ENCODE results near the gene ZNF446.

DNA sequence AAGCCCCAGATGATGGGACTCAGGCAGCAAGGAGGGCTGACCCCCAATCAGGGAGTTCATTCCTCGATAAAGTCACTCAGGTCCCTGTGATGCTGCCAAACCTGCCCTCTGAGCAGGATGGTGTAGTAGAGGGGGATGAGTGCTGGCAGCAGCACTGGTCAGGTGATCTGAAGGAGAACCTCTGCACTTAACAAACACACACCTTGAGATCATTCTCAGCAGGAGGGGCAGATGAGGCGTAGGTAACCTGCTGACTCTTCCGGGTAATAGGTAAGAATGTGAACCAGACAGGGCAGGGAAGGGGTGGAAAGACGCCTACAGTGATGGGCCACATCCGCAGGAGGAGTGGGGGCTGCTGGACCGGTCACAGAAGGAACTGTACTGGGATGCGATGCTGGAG lies 3.2 kb downstream of the ZNF446 start:
- TF ChIP-seq CTCF (IDR thresholded peaks at IDR 0.05 in 2 of 3, conservative IDR thresholded peaks at IDR 0.05 in 1 of 3; ENCODE audit: insufficient read depth in 2 of 3, low read depth in 1 of 3, low read length in 3 of 3), result no peak
- TF ChIP-seq POLR2A (conservative IDR thresholded peaks at IDR 0.05), result no peak
- no peak for TF ChIP-seq ZKSCAN1 (IDR thresholded peaks at IDR 0.05; ENCODE audit: low read depth, low read length)
- no peak for TF ChIP-seq MAZ (CRISPR knock-in tag; conservative IDR thresholded peaks at IDR 0.05 in 1 of 2, IDR thresholded peaks at IDR 0.05 in 1 of 2)
- no peak for TF ChIP-seq MTA1 (IDR thresholded peaks at IDR 0.05; ENCODE audit: borderline replicate concordance)
- TF ChIP-seq, protein P1, sequence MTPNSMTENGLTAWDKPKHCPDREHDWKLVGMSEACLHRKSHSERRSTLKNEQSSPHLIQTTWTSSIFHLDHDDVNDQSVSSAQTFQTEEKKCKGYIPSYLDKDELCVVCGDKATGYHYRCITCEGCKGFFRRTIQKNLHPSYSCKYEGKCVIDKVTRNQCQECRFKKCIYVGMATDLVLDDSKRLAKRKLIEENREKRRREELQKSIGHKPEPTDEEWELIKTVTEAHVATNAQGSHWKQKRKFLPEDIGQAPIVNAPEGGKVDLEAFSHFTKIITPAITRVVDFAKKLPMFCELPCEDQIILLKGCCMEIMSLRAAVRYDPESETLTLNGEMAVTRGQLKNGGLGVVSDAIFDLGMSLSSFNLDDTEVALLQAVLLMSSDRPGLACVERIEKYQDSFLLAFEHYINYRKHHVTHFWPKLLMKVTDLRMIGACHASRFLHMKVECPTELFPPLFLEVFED (CRISPR knock-in tag; conservative IDR thresholded peaks at IDR 0.05), result no peak
